Right atrium auricular region (tissue), 2 donors: ENCODE measurements around the gene EXOC4. TPM values are rescaled to one million over a fixed set of nuclear protein-coding genes. Genes with fewer than 3 reads are reported as not detected.

ENCODE experiments used
- DNase-seq: peaks from one replicate; pipeline ENCODE4 v3.0.0-alpha.2; 2019; ENCODE audit warnings: low spot score
- H3K27ac ChIP-seq, 2 donors: fragments of 200-600 bp; sonication (generic); 1 replicate in 1 of 2; 2 replicates in 1 of 2; pipeline ENCODE4 v1.5.1; 2016 to 2019
- H3K27me3 ChIP-seq, 2 donors: fragments of 200-600 bp; sonication (generic); one replicate each; pipeline versions ENCODE4 v1.5.1 to v1.6.0; 2017 to 2019
- H3K36me3 ChIP-seq: fragments of 200-600 bp; sonication (generic); one replicate; pipeline ENCODE4 v1.5.1; 2016
- H3K4me1 ChIP-seq, 2 donors: fragments of 200-600 bp; sonication (generic); one replicate each; pipeline versions ENCODE4 v1.5.1 to v1.6.0; 2017 to 2019
- H3K4me3 ChIP-seq, 2 donors: fragments of 200-600 bp; sonication (generic); 1 replicate in 1 of 2; 2 replicates in 1 of 2; pipeline ENCODE4 v1.5.1; 2017 to 2019; ENCODE audit warnings: mild to moderate bottlenecking in 1 of 2, moderate library complexity in 1 of 2
- H3K9me3 ChIP-seq, 2 donors: fragments of 200-600 bp; sonication (generic); one replicate each; pipeline ENCODE4 v1.5.1; 2019
- CTCF ChIP-seq, 2 donors: fragments of 200-600 bp; sonication (generic); IDR thresholded peaks; one replicate each; pipeline ENCODE4 v1.5.1; 2019; ENCODE audit warnings: antibody characterized with exemption in 2 of 2
- total RNA-seq, 2 donors: library from RNA; depleted of rRNA; stranded (reverse); fragments of >200 nt; gene quantifications; one replicate each; pipeline ENCODE4 v1.1.0, GENCODE V29; 2016

Gene EXOC4
- total RNA-seq, 2 donors from 2014 or later = 24.7 to 30.6 TPM

- Histone ChIP-seq H3K9me3 (no peaks in the 10 kb centered on the region), H3K27ac (no peak overlapping the region), H3K4me3 (no peak overlapping the region), H3K27me3 (no peaks in the 10 kb centered on the region), H3K36me3 (no peaks in the 10 kb centered on the region), H3K4me1 (no peaks in the 10 kb centered on the region)
- TF ChIP-seq CTCF (IDR thresholded peaks at IDR 0.05) = no peak
- DNase-seq = no peak
Observed at GRCh38 chr7:133398506-133398905, 145.6 kb downstream of the EXOC4 start.

- H3K27ac ChIP-seq = no peak overlapping the region
- H3K27me3 ChIP-seq = no peaks in the 10 kb centered on the region
- H3K9me3 ChIP-seq = no peaks in the 10 kb centered on the region
- no peak for TF ChIP-seq CTCF (IDR thresholded peaks at IDR 0.05)
- no peak overlapping the region for H3K4me3 ChIP-seq
- H3K4me1 ChIP-seq = no peaks in the 10 kb centered on the region
- H3K36me3 ChIP-seq = no peaks in the 10 kb centered on the region
- no peak for DNase-seq
Observed at GRCh38 chr7:133401225-133401624, 148.3 kb downstream of the EXOC4 start.

- no peaks in the 10 kb centered on the region for H3K9me3 ChIP-seq
- H3K27ac ChIP-seq = no peak overlapping the region
- no peaks in the 10 kb centered on the region for H3K4me1 ChIP-seq
- no peaks in the 10 kb centered on the region for H3K36me3 ChIP-seq
- no peak for DNase-seq
- no peaks in the 10 kb centered on the region for H3K27me3 ChIP-seq
- no peak for TF ChIP-seq CTCF (IDR thresholded peaks at IDR 0.05)
- no peak overlapping the region for H3K4me3 ChIP-seq
Observed at GRCh38 chr7:133408212-133408611, 155.3 kb downstream of the EXOC4 start.

- Histone ChIP-seq H3K27ac (no peak overlapping the region), H3K4me3 (no peak overlapping the region), H3K4me1 (no peaks in the 10 kb centered on the region), H3K9me3 (no peaks in the 10 kb centered on the region), H3K27me3 (no peaks in the 10 kb centered on the region), H3K36me3 (no peaks in the 10 kb centered on the region)
- DNase-seq = no peak
- no peak for TF ChIP-seq CTCF (IDR thresholded peaks at IDR 0.05)
Observed at GRCh38 chr7:133409421-133409820, 156.5 kb downstream of the EXOC4 start.

GRCh38 chr7:133409966-133410365 is 157.1 kb downstream of the EXOC4 start:
- Histone ChIP-seq H3K27ac (no peak overlapping the region), H3K36me3 (no peaks in the 10 kb centered on the region), H3K4me1 (no peaks in the 10 kb centered on the region), H3K4me3 (no peak overlapping the region), H3K27me3 (no peaks in the 10 kb centered on the region), H3K9me3 (no peaks in the 10 kb centered on the region)
- no peak for DNase-seq
- TF ChIP-seq CTCF (IDR thresholded peaks at IDR 0.05) = no peak

GRCh38 chr7:133411395-133411794 is 158.5 kb downstream of the EXOC4 start:
- no peak for TF ChIP-seq CTCF (IDR thresholded peaks at IDR 0.05)
- DNase-seq = no peak
- Histone ChIP-seq H3K4me1 (no peaks in the 10 kb centered on the region), H3K4me3 (no peak overlapping the region), H3K27me3 (no peaks in the 10 kb centered on the region), H3K36me3 (no peaks in the 10 kb centered on the region), H3K27ac (no peak overlapping the region), H3K9me3 (no peaks in the 10 kb centered on the region)
